ENCODE results near the gene PTPRM. TPM values are rescaled to one million over a fixed set of nuclear protein-coding genes. Genes with fewer than 3 reads are reported as not detected.

The PTPRM gene
- total and polyA plus RNA-seq, 2 donors (not counting 3 experiments of a cell fraction or from before 2014, with no cell fraction given): 37.4 to 43.7 TPM

DNA sequence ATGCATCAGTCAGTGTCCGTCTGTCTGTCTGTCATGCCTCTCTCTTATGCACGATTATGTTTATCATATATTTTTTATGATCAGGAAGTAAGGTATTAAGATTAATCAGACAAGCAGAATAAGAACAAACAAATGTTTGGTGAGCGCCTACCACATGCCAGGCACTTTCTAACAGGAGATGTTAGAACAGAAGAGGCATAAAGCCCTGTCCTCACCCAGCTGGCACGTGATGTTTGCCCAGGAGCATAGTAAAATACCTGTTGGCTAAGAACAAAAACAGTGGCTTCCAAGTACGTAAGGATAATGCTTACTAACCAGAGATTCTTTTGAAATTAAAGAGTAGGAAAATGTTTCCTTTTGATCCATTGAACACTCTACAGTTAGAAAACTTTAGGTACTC is 661.9 kb downstream of the PTPRM start:
- POLR2A ChIA-PET: no interaction called here
- no peak overlapping the region for H3K9ac ChIP-seq (replicated peaks; ENCODE audit: extremely low read depth, insufficient read depth, low read length)
- H3K27me3 ChIP-seq (ENCODE audit: control insufficient read depth in 2 of 2, insufficient read depth in 2 of 2, low read length in 2 of 2): no peaks in the 10 kb centered on the region
- H3K4me1 ChIP-seq (ENCODE audit: control insufficient read depth, extremely low read depth, insufficient read depth, low read length): no peaks in the 10 kb centered on the region
- H3K9me3 ChIP-seq (replicated peaks; ENCODE audit: control insufficient read depth, insufficient read depth, low read length): no peaks in the 10 kb centered on the region
- H3K4me2 ChIP-seq (ENCODE audit: insufficient read depth, low read length): no peak overlapping the region
- intact Hi-C loops (cut with micrococcal nuclease) (no loop called here), dilution Hi-C loops (cut with MboI; ENCODE audit: extremely low pct_ligation_motif_present, low sequenced_read_pairs) (no loop called here)
- FAIRE-seq (no peak), DNase-seq (ENCODE audit: low read depth, low spot score) (no peak)
- no peaks in the 10 kb centered on the region for H3K79me2 ChIP-seq (ENCODE audit: control insufficient read depth, insufficient read depth, low read length)
- no peak for TF ChIP-seq GATA2 (IDR thresholded peaks at IDR 0.05; ENCODE audit: insufficient read depth, insufficient read length, low read depth, low read length)
- CTCF ChIA-PET: interaction anchor here (1.4 kb wide), 1 partner anchor 13 kb away, joined by 4 read pairs; no protein-coding TSS in a partner anchor
- no peak overlapping the region for H3K4me3 ChIP-seq (replicated peaks in 1 of 3; ENCODE audit: insufficient read depth in 1 of 3, low read depth in 1 of 3, low read length in 3 of 3)
- no peak overlapping the region for H2AFZ ChIP-seq (ENCODE audit: low read depth, low read length)
- no peak overlapping the region for H3K27ac ChIP-seq (ENCODE audit: insufficient read depth, low read depth, low read length)
- H3K36me3 ChIP-seq (ENCODE audit: control insufficient read depth in 2 of 2, extremely low read depth in 1 of 2, insufficient read depth in 2 of 2, low read length in 2 of 2): no peaks in the 10 kb centered on the region
- H4K20me1 ChIP-seq (replicated peaks; ENCODE audit: control insufficient read depth, extremely low read depth, insufficient read depth, low read length): no peaks in the 10 kb centered on the region
- H3K9me1 ChIP-seq (replicated peaks; ENCODE audit: control insufficient read depth, extremely low read depth, insufficient read depth, low read length): no peaks in the 10 kb centered on the region
- no TSS peak for BruUV-seq (replicated peaks)

DNA sequence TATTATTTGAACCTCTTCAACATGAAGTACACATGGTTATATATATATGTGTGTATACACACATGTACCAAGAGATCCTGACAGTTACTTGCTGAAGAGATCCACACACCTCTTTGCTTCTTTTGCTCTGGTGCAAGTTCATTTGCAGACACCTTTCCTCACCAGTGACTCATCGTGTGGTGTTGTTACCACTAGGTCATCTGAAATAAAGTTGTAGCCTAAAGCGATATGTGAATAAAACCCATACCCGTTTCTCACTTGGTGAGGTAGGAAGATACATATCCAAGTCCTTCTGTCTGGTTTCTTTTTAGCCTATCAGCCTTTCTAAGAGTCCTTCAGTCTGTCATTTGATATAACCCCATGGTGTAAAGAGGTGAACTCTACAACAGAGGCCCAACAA is 662.7 kb downstream of the PTPRM start:
- Histone ChIP-seq H3K9me3 (replicated peaks; ENCODE audit: control insufficient read depth, insufficient read depth, low read length) (no peaks in the 10 kb centered on the region), H2AFZ (ENCODE audit: low read depth, low read length) (no peak overlapping the region), H3K9me1 (replicated peaks; ENCODE audit: control insufficient read depth, extremely low read depth, insufficient read depth, low read length) (no peaks in the 10 kb centered on the region), H3K9ac (replicated peaks; ENCODE audit: extremely low read depth, insufficient read depth, low read length) (no peak overlapping the region), H3K4me2 (ENCODE audit: insufficient read depth, low read length) (no peak overlapping the region), H3K27ac (ENCODE audit: insufficient read depth, low read depth, low read length) (no peak overlapping the region), H3K4me3 (replicated peaks in 1 of 3; ENCODE audit: insufficient read depth in 1 of 3, low read depth in 1 of 3, low read length in 3 of 3) (no peak overlapping the region), H4K20me1 (replicated peaks; ENCODE audit: control insufficient read depth, extremely low read depth, insufficient read depth, low read length) (no peaks in the 10 kb centered on the region), H3K36me3 (ENCODE audit: control insufficient read depth in 2 of 2, extremely low read depth in 1 of 2, insufficient read depth in 2 of 2, low read length in 2 of 2) (no peaks in the 10 kb centered on the region), H3K79me2 (ENCODE audit: control insufficient read depth, insufficient read depth, low read length) (no peaks in the 10 kb centered on the region), H3K4me1 (ENCODE audit: control insufficient read depth, extremely low read depth, insufficient read depth, low read length) (no peaks in the 10 kb centered on the region), H3K27me3 (ENCODE audit: control insufficient read depth in 2 of 2, insufficient read depth in 2 of 2, low read length in 2 of 2) (no peaks in the 10 kb centered on the region)
- intact Hi-C loops (cut with micrococcal nuclease): no loop called here
- DNase-seq (ENCODE audit: low read depth, low spot score): no peak
- CTCF ChIA-PET: no interaction called here
- no TSS peak for BruUV-seq (replicated peaks)
- FAIRE-seq: no peak
- POLR2A ChIA-PET: no interaction called here
- dilution Hi-C loops (cut with MboI; ENCODE audit: extremely low pct_ligation_motif_present, low sequenced_read_pairs): no loop called here
- TF ChIP-seq CTCF (IDR thresholded peaks at IDR 0.05; ENCODE audit: extremely low read depth in 1 of 2, insufficient read depth in 1 of 2, low read depth in 1 of 2, low read length in 2 of 2) (no peak), JUN (IDR thresholded peaks at IDR 0.05; ENCODE audit: borderline replicate concordance, insufficient read depth, insufficient read length, low read depth) (no peak), POLR2A (IDR thresholded peaks at IDR 0.05; ENCODE audit: low read depth, low read length) (no peak), POLR2AphosphoS5 (IDR thresholded peaks at IDR 0.05; ENCODE audit: insufficient read depth, low read depth, low read length) (no peak), GATA2 (IDR thresholded peaks at IDR 0.05; ENCODE audit: insufficient read depth, insufficient read length, low read depth, low read length) (no peak), MYC (IDR thresholded peaks at IDR 0.05; ENCODE audit: low read depth, low read length) (no peak), EZH2 (IDR thresholded peaks at IDR 0.05; ENCODE audit: borderline replicate concordance, low read depth, low read length, severe bottlenecking) (no peak), FOS (IDR thresholded peaks at IDR 0.05; ENCODE audit: borderline replicate concordance, insufficient read depth, low read length) (no peak)
- TF ChIP-seq, protein P1, sequence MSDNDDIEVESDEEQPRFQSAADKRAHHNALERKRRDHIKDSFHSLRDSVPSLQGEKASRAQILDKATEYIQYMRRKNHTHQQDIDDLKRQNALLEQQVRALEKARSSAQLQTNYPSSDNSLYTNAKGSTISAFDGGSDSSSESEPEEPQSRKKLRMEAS (IDR thresholded peaks at IDR 0.05; ENCODE audit: insufficient read depth, insufficient read length): no peak

Measured in endothelial cell of umbilical vein (primary cell).